Measurements from ENCODE around the gene SMOC2. TPM values are rescaled to one million over a fixed set of nuclear protein-coding genes. Genes with fewer than 3 reads are reported as not detected.
A peak's percentile ranks its signal among the peaks of the same experiment; 100 is the strongest.

SMOC2 gene
- total RNA-seq, 3 donors from 2014 or later = 14.4 to 67.2 (median 63.6) TPM

DNA sequence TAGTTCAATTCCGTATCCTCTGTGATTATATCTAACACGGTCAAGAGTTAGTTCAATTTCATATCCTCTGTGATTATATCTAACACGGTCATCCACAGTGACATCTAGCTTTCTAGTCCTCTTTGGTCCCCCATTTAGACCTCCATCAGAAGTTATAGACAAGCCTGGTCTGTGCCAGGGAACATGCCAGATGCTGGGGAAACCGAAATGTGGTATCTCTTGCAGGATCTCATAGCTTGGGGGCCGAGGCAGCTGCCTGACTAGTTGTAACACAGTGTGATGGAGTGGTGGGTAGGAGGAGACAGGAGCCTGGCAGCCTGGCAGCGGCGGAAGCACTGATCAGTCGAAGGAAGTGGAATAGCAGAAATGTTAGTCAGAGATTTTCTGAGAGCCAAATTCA is 13.8 kb upstream of the SMOC2 start:
- Histone ChIP-seq H3K4me1 (no peaks in the 10 kb centered on the region), H3K9me3 (no peaks in the 10 kb centered on the region), H3K27ac (peak overlapping the region in 1 of 2 donors; percentile 2), H3K4me3 (peak overlapping the region in 1 of 3 donors; percentile 33), H3K36me3 (no peaks in the 10 kb centered on the region), H3K27me3 (no peaks in the 10 kb centered on the region)
- intact Hi-C loops (cut with DNase I; ENCODE audit: low total_unique reads) = no loop called here
- DNase-seq (ENCODE audit: low spot score in 2 of 2) = no peak
- TF ChIP-seq, protein P1, sequence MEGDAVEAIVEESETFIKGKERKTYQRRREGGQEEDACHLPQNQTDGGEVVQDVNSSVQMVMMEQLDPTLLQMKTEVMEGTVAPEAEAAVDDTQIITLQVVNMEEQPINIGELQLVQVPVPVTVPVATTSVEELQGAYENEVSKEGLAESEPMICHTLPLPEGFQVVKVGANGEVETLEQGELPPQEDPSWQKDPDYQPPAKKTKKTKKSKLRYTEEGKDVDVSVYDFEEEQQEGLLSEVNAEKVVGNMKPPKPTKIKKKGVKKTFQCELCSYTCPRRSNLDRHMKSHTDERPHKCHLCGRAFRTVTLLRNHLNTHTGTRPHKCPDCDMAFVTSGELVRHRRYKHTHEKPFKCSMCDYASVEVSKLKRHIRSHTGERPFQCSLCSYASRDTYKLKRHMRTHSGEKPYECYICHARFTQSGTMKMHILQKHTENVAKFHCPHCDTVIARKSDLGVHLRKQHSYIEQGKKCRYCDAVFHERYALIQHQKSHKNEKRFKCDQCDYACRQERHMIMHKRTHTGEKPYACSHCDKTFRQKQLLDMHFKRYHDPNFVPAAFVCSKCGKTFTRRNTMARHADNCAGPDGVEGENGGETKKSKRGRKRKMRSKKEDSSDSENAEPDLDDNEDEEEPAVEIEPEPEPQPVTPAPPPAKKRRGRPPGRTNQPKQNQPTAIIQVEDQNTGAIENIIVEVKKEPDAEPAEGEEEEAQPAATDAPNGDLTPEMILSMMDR (IDR thresholded peaks at IDR 0.05) = no peak
- no peak for TF ChIP-seq POLR2A (IDR thresholded peaks at IDR 0.05)
- TF ChIP-seq POLR2AphosphoS5 (IDR thresholded peaks at IDR 0.05) = no peak

DNA sequence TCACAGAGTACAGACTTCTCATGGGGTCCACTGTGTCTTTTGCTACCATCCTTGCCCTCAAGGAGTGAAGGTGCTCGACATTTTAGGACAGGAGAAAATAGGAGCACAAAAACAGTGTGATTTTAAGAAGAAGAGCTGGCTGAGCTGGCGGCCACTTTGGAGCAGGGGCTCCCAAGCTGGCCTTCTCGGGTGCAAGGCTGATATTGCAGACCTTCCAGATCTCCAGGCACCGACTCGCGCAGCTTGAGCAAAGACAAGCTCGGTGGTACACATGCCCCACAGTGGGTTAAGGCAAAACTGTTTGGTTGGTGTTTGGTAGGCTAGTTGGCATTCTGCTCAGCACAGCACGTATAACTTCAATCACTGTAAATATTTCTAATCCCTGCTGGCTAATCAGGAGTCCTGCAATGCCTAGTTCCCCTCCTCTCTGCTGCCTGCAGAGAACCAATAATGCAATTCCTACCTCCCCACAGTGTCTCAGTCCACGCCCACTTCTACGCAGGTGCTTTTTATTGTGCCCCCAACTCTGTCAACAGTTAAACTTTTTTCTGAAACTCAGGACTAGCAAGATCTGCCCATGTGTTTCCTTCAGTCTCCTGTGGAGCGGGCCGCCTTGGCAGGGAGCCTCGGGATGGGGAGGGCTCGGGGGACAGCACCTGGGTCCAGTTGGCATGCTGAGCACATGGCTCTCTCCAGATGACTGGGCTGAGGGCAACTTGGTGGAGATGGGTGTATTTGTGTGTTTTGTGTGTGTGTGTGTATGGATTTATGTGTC is 12.7 kb upstream of the SMOC2 start:
- H3K36me3 ChIP-seq = no peaks in the 10 kb centered on the region
- no peak for TF ChIP-seq POLR2AphosphoS5 (IDR thresholded peaks at IDR 0.05)
- TF ChIP-seq POLR2A (IDR thresholded peaks at IDR 0.05) = no peak
- TF ChIP-seq, protein P1 (IDR thresholded peaks at IDR 0.05) = no peak
- intact Hi-C loops (cut with DNase I; ENCODE audit: low total_unique reads) = no loop called here
- no peaks in the 10 kb centered on the region for H3K27me3 ChIP-seq
- DNase-seq (ENCODE audit: low spot score in 2 of 2) = no peak
- H3K9me3 ChIP-seq = no peaks in the 10 kb centered on the region
- no peak overlapping the region for H3K4me3 ChIP-seq
- peak overlapping the region in 1 of 2 donors; percentile 2 for H3K27ac ChIP-seq
- H3K4me1 ChIP-seq = no peaks in the 10 kb centered on the region

DNA sequence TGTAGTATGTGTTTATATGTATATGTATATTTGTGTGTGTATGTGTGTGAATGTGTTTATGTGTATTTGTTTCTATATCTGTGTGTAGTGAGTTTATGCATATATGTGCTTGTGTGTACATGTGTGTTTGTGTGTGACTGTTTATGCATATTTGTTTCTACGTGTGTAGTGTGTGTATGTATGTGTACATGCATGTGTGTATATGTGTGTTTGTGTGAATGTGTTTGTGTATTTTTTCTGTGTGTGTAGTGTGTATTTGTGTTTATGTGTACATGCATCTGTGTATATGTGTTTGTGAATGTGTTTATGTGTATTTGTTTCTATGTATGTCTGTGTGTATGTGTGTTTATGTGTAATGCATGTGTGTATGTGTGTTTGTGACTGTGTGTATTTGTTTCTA is 12.1 kb upstream of the SMOC2 start:
- intact Hi-C loops (cut with DNase I; ENCODE audit: low total_unique reads) = no loop called here
- no peak overlapping the region for H3K4me3 ChIP-seq
- TF ChIP-seq POLR2AphosphoS5 (IDR thresholded peaks at IDR 0.05) (no peak), POLR2A (IDR thresholded peaks at IDR 0.05) (no peak)
- TF ChIP-seq, protein P1 (IDR thresholded peaks at IDR 0.05) = no peak
- no peaks in the 10 kb centered on the region for H3K27me3 ChIP-seq
- H3K36me3 ChIP-seq = no peaks in the 10 kb centered on the region
- no peak for DNase-seq (ENCODE audit: low spot score in 2 of 2)
- no peak overlapping the region for H3K27ac ChIP-seq
- H3K9me3 ChIP-seq = no peaks in the 10 kb centered on the region
- no peaks in the 10 kb centered on the region for H3K4me1 ChIP-seq

DNA sequence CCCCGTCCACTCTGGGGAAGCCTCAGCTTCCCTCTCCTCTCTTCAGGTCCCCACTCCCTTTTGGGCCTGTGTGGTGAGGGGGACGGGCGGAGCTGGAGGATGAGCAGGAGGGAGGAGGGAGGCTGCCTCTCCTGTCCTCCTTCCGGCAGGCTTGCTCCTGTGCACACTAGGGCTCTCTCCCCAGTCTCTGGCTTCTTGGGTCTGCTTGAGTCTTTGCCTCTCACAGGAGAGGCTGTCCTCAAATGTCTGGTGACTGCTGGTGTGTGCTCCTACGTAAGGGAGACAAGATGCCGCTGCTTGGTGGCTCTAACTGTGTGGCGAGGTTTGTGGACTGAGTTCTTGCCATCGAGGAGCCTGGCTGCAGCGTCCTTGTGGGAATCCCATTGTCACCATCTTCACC is 8.8 kb upstream of the SMOC2 start:
- H3K27me3 ChIP-seq = no peaks in the 10 kb centered on the region
- intact Hi-C loops (cut with DNase I; ENCODE audit: low total_unique reads) = no loop called here
- H3K27ac ChIP-seq = no peak overlapping the region
- DNase-seq (ENCODE audit: low spot score in 2 of 2) = no peak
- no peaks in the 10 kb centered on the region for H3K4me1 ChIP-seq
- no peaks in the 10 kb centered on the region for H3K36me3 ChIP-seq
- TF ChIP-seq POLR2A (IDR thresholded peaks at IDR 0.05) (no peak), POLR2AphosphoS5 (IDR thresholded peaks at IDR 0.05) (no peak)
- TF ChIP-seq, protein P1 (IDR thresholded peaks at IDR 0.05) = no peak
- H3K4me3 ChIP-seq = no peak overlapping the region
- H3K9me3 ChIP-seq = no peaks in the 10 kb centered on the region

DNA sequence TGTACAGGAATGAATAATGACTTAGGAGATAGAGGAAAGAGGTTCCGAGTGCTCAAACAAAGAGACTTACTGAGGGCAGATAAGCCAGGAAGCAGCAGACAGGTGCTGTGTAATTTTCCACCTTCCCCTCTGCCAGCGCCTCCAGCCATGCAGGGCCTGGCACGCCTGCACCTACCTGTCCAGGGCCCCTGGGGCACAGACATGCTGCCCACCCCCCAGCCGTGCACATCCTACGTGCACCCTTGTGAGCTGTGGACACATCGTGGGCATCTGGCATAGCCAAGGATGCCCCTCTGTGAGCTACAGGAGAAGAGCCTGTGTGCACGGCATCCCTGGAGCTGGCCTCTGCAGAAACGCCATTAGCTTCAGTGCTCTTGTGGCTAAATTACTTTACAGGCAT is 7.1 kb upstream of the SMOC2 start:
- intact Hi-C loops (cut with DNase I; ENCODE audit: low total_unique reads) = no loop called here
- Histone ChIP-seq H3K9me3 (no peaks in the 10 kb centered on the region), H3K27ac (no peak overlapping the region), H3K4me3 (no peak overlapping the region), H3K36me3 (no peaks in the 10 kb centered on the region), H3K27me3 (no peaks in the 10 kb centered on the region), H3K4me1 (no peaks in the 10 kb centered on the region)
- DNase-seq (ENCODE audit: low spot score in 2 of 2) = no peak
- TF ChIP-seq, protein P1 (IDR thresholded peaks at IDR 0.05) = no peak
- no peak for TF ChIP-seq POLR2AphosphoS5 (IDR thresholded peaks at IDR 0.05)
- no peak for TF ChIP-seq POLR2A (IDR thresholded peaks at IDR 0.05)

Data from breast epithelium (tissue), 4 donors.